Adipocyte (in vitro differentiated cells): ENCODE measurements around the gene GULP1.

ENCODE experiments used
- DNase-seq: peaks from one replicate; pipeline ENCODE4 v3.0.0-alpha.2; 2015; ENCODE audit warnings: low read depth
- H3K27me3 ChIP-seq: replicated peaks from 2 replicates; pipeline ENCODE4 v1.7.0; 2013; ENCODE audit warnings: mild to moderate bottlenecking, low read length, moderate library complexity; ENCODE audit not compliant: control insufficient read depth, insufficient read depth
- H3K36me3 ChIP-seq: 2 replicates; pipeline ENCODE4 v1.7.0; 2013; ENCODE audit warnings: low read length, mild to moderate bottlenecking, moderate library complexity; ENCODE audit not compliant: control insufficient read depth, insufficient read depth, severe bottlenecking
- H3K4me1 ChIP-seq: 2 replicates; pipeline ENCODE4 v1.7.0; 2013; ENCODE audit warnings: mild to moderate bottlenecking, low read length, moderate library complexity; ENCODE audit not compliant: control insufficient read depth, insufficient read depth
- H3K4me3 ChIP-seq: 2 replicates; pipeline ENCODE4 v1.7.0; 2013; ENCODE audit warnings: mild to moderate bottlenecking, low read length, moderate library complexity
- H3K9ac ChIP-seq: 2 replicates; pipeline ENCODE4 v1.7.0; 2013; ENCODE audit warnings: mild to moderate bottlenecking, low read length, moderate library complexity
- H3K9me3 ChIP-seq: 2 replicates; pipeline ENCODE4 v1.7.0; 2013; ENCODE audit warnings: mild to moderate bottlenecking, low read length, moderate library complexity; ENCODE audit not compliant: control insufficient read depth

The GULP1 gene

DNA sequence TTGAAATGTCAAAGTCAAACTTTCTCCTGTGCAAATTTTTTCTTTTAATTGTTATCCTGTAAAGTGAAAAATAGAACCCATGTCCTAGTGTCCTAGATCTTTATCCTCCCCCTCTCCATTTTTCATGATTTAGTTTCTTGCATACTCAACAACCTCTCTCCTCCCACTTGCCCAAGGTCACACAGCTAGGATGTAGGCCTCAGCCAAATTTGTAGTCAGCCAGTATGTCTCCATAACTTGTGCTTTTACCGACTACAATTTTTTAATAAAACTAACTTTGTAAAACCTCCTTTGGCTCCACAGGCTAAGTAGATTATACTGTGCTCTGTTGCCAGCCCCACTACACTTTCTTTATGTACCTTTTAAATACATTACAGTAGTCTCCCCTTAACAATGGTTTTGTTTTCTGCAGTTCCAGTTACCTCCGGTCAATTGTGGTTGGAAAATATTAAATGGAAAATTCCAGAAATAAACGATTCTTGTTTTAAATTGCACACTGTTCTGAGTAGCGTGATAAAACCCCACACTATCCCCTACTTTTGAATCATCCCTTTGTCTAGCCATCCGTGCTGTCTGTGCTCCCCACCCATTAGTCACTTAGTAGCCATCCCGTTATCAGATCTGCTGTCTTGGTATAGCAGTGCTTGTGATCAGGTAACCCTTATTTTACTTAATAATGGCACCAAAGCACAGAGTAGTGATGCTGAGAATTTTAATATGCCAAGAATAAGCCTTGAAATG, 22.8 kb downstream of the GULP1 start:
- H3K36me3 ChIP-seq, result no peaks in the 10 kb centered on the region
- no peaks in the 10 kb centered on the region for H3K27me3 ChIP-seq
- peaks cover 3% of the 10 kb centered on the region for H3K9me3 ChIP-seq
- no peaks in the 10 kb centered on the region for H3K4me1 ChIP-seq
- H3K9ac ChIP-seq, result no peak overlapping the region
- H3K4me3 ChIP-seq, result no peak overlapping the region
- DNase-seq, result no peak

DNA sequence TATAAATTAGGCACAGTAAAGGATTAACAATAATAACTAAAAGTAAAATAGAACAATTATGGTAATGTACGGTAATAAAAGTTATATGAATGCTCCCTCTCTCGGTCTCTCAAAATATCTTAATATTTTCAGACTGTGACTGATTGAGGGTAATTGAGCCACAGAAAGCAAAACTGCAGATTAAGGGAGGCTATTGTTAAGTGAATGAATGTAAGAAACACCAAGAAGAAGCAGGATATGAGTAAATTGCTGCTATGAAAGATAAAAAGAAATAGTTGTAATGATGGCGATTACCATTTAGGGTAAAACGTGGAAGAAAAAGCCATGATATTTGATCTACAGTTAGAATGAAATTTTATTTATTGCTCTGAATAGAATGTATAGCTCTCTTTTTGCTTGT, 24.1 kb downstream of the GULP1 start:
- Histone ChIP-seq H3K27me3 (no peaks in the 10 kb centered on the region), H3K36me3 (no peaks in the 10 kb centered on the region), H3K9me3 (peaks cover 3% of the 10 kb centered on the region), H3K9ac (no peak overlapping the region), H3K4me1 (no peaks in the 10 kb centered on the region), H3K4me3 (no peak overlapping the region)
- no peak for DNase-seq

DNA sequence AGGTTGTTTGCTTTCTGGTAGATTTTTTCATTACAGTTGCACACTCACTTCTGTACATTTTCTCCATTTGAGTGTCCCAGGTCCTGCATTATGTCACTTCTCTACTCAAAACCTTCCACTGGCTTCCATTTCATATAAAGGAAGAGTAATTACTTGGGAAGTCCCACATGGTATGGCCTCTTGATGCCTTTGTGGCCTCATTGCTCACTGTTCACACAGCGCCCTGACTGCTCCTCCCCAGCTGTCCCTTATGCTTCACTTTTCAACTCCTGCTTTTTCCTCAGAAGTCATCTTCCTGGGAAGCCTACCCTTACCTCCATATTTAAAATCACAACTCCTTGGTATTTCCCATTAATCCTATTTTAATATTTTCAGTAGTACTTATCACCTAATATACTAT, 24.7 kb downstream of the GULP1 start:
- Histone ChIP-seq H3K27me3 (no peaks in the 10 kb centered on the region), H3K36me3 (no peaks in the 10 kb centered on the region), H3K9ac (no peak overlapping the region), H3K9me3 (peaks cover 3% of the 10 kb centered on the region), H3K4me3 (no peak overlapping the region), H3K4me1 (no peaks in the 10 kb centered on the region)
- DNase-seq, result no peak

DNA sequence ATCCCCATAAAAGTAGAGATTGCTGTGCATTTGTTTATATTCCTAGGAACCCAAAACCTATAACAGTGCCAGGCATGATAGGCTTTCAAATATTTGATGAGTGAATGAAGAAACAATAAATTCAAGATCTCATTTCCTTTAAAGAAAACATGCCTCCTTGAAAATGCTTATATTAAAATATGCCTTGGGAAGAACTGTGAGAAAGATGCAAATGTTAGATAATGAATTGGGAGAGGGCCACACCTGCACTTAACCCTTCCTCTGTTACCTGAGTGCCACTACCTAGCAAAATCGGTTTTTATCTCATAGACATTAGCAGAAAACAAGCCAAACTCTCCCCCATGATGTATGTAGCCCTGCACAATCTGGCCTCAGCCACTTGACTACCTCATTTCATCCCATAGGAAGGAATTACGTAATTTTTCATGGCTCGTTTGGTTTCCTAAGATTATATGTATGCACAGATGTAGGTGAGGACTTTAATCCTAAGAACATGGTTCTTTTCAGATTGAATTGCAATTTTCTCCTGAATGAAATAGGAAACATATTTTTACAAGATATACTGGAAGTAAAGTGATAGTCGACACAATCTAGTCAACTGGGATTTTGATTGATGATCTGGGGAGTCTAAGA, 25.2 kb downstream of the GULP1 start:
- H3K4me1 ChIP-seq, result no peaks in the 10 kb centered on the region
- H3K4me3 ChIP-seq, result no peak overlapping the region
- H3K9me3 ChIP-seq, result peaks cover 3% of the 10 kb centered on the region
- H3K9ac ChIP-seq, result no peak overlapping the region
- no peaks in the 10 kb centered on the region for H3K27me3 ChIP-seq
- DNase-seq, result no peak
- no peaks in the 10 kb centered on the region for H3K36me3 ChIP-seq

DNA sequence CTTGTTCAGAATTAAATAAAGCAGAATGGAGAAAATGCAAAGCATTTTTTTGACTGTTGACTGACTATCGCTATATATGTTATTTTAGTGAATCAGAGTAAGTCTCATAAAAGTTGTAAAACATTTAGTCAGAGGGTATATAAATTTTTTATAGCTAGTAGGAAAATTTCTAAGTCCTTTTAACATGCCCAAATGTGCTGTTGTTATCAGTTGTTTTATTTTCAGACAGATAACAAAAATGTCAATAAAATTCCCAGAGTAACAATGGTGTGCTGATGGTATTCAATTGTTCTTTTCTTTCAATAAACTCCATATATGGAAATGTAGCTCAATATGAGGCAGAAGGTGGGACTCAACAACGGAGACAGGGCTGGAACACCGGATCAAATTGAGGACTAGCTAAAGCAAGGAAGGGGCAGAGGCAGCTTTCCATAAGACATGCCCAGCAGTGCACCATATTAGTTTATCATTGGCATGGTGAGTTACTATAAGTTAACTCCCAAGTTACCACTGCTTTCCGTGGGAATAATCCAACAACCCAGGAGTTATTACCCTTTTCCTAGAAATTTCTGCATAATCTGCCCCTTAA, 26.6 kb downstream of the GULP1 start:
- Histone ChIP-seq H3K36me3 (no peaks in the 10 kb centered on the region), H3K9me3 (peaks cover 3% of the 10 kb centered on the region), H3K4me3 (no peak overlapping the region), H3K27me3 (no peaks in the 10 kb centered on the region), H3K9ac (no peak overlapping the region), H3K4me1 (peaks cover 4% of the 10 kb centered on the region)
- DNase-seq, result no peak

DNA sequence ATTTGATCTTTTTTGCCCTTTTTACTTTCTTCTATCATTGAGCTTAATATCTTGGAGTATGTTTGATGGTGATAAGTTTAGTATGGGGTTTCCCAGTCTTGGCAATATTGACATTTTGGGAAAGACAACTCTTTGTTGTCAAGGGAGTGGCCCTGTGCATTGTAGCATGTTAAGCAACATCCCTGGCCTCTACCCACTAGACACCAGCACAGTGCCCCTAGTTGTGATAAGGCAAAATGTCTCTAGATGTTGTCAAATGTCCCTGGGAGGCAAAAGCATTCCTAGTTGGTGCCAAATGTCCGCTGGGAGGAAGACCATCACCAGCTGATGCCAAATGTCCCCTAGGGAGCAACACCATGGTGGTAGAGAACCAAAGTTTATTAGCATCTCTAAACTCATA, 28.2 kb downstream of the GULP1 start:
- no peak for DNase-seq
- Histone ChIP-seq H3K9ac (no peak overlapping the region), H3K27me3 (no peaks in the 10 kb centered on the region), H3K36me3 (no peaks in the 10 kb centered on the region), H3K9me3 (peaks cover 3% of the 10 kb centered on the region), H3K4me3 (no peak overlapping the region), H3K4me1 (peaks cover 15% of the 10 kb centered on the region)

DNA sequence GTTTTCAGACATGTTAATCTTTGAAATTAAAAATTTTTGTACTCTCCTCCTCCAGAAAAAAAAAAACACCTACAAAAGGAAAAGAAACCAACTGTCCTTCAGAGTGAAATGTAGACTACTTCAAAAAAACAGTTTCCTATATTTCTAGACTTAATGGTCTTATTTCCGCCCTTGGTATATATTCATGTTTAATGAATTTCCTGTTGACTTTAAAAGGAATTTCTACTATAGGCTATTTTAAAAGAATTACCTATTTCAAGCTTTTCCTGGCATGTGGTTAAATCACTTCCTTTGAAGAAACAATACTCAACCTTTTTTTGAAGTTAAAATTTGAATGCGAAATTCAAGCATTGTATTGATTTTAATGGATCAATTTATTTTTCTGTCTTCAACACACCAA, 29.2 kb downstream of the GULP1 start:
- Histone ChIP-seq H3K4me1 (peaks cover 22% of the 10 kb centered on the region), H3K36me3 (no peaks in the 10 kb centered on the region), H3K9me3 (peaks cover 3% of the 10 kb centered on the region), H3K27me3 (no peaks in the 10 kb centered on the region), H3K9ac (no peak overlapping the region), H3K4me3 (no peak overlapping the region)
- no peak for DNase-seq

DNA sequence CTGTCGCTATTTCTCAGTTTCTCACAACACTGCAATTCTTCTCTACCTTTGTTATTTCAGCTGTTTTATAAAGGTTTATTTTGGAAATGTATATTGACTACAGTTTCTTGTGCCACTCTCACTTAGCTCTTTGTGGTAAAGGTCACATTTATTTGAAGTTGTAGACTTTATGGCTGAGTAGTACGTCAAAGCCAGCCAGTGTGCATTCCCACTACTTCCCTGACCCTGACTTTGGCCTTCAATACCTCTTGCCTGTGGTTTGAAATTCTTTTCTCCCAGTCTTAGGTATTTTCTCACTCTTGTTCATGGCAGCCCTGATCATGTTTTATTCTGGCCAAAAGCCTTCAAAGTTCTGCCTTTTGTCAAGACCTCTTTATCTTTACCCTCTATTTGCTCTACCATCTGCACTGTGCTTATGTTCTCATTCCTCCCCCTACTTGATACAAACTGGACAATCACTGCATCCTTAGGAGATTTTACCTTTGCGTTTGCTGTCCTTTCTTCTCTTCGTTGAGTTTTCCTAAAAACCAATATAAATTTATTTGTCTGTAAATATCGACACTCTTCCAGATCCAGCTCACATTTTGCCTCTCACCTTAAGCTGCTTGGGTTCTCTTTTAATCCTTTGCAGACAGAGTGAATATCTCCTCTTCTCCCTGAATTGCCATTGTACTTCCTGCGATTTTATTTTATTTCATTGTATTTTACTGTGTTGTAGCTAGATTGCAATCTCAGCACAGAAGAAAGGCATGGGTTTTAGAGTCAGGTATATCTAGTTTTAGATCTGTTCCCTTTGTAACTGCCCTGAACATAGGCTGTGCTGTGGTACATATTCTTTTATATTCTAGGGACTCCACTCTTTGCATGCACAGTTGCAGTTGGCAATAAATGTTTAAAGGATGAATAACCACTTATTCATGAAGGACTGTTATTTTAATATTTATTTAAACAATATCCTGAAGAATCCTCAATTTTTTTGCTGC, 31.2 kb downstream of the GULP1 start:
- no peaks in the 10 kb centered on the region for H3K9me3 ChIP-seq
- no peaks in the 10 kb centered on the region for H3K27me3 ChIP-seq
- H3K4me3 ChIP-seq, result no peak overlapping the region
- peaks cover 31% of the 10 kb centered on the region for H3K4me1 ChIP-seq
- H3K36me3 ChIP-seq, result no peaks in the 10 kb centered on the region
- peak; percentile 44 for DNase-seq
- H3K9ac ChIP-seq, result no peak overlapping the region

DNA sequence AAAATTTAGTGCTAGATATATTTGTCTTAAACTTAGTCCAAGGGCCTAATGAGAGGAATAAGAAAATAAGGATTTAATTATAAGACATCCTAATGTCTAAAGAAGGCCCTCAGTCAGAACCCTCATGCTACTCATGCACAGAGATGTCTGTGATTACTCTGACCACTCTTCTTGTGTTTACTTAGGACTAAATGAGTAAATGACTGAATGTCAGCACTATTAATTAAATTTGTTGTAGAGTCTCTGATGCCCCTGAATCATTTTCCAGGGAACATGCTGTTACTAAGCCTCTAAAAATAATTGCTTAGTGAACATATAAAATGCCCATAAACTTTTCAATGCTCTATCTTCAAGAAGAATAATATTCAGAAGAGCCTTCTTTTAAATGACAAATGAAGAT, 32.4 kb downstream of the GULP1 start:
- Histone ChIP-seq H3K9me3 (no peaks in the 10 kb centered on the region), H3K27me3 (no peaks in the 10 kb centered on the region), H3K9ac (no peak overlapping the region), H3K4me3 (no peak overlapping the region), H3K36me3 (no peaks in the 10 kb centered on the region), H3K4me1 (peaks cover 31% of the 10 kb centered on the region)
- no peak for DNase-seq

DNA sequence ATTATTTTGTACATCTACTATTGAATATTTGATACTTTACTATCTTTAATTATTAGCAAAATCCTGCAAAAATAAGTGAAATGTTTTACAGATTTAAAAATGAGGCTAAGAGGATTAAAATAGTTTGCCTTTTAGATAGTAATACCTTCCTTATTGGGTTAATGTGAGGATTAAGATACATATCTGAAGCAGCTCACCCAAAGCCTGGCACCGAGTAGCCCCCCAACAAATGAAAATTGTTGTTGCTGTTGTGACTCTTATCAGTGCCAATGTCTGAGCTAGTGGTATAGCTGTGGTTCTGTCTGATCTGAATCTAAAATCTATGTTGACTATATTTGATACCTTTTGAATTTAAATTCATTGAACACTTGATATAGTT, 34.6 kb downstream of the GULP1 start:
- Histone ChIP-seq H3K4me3 (no peak overlapping the region), H3K9me3 (no peaks in the 10 kb centered on the region), H3K9ac (no peak overlapping the region), H3K27me3 (no peaks in the 10 kb centered on the region), H3K36me3 (no peaks in the 10 kb centered on the region), H3K4me1 (peaks cover 31% of the 10 kb centered on the region)
- no peak for DNase-seq
